ENCODE data around the gene FARSA.
"Not testable (repeated sequence)": the region's sequence is repeated elsewhere in the genome, so short reads cannot be mapped to it uniquely, and the experiment has no call there.

The FARSA gene

GRCh38 chr19:12953799-12954611 is 20.5 kb upstream of the FARSA start:
- DNase-seq, result no peak

GRCh38 chr19:12953138-12953798 is 19.8 kb upstream of the FARSA start:
- no peak for DNase-seq

GRCh38 chr19:12952488-12953137 is 19.1 kb upstream of the FARSA start:
- no peak for DNase-seq

- not testable (repeated sequence) for DNase-seq
These were observed 18.5 kb upstream of the FARSA start for GRCh38 chr19:12952050-12952449.

- no peak for DNase-seq
These were observed 16.1 kb upstream of the FARSA start for GRCh38 chr19:12949363-12950283.

- no peak for DNase-seq
These were observed 15.3 kb upstream of the FARSA start for GRCh38 chr19:12948612-12949362.

GRCh38 chr19:12947702-12948611 is 14.4 kb upstream of the FARSA start:
- DNase-seq, result no peak

GRCh38 chr19:12946731-12947496 is 13.4 kb upstream of the FARSA start:
- no peak for DNase-seq

- peak; percentile 49 to 51 for DNase-seq
These were observed 12.7 kb upstream of the FARSA start for GRCh38 chr19:12946092-12946721.

- peak; percentile 99 for DNase-seq
These were observed 12.1 kb upstream of the FARSA start, which contains the start of gene RAD23A for GRCh38 chr19:12945479-12946091. RAD23A (plus strand) TSS chr19:12945862; CDS start chr19:12945949, 87 bp downstream.

- DNase-seq, result no peak
These were observed 10.7 kb upstream of the FARSA start for GRCh38 chr19:12944104-12944674.

- DNase-seq, result no peak
These were observed 10.0 kb upstream of the FARSA start for GRCh38 chr19:12943437-12944044.

GRCh38 chr19:12940897-12941296 is 7.4 kb upstream of the FARSA start:
- DNase-seq, result no peak

- no peak for DNase-seq
These were observed 6.5 kb upstream of the FARSA start for GRCh38 chr19:12939975-12940423.

GRCh38 chr19:12938779-12939601 is 5.5 kb upstream of the FARSA start:
- DNase-seq, result peak in 1 of 2 donors; percentile 26

- peak; percentile 98 for DNase-seq
These were observed 4.6 kb upstream of the FARSA start, which contains the start of gene CALR for GRCh38 chr19:12937927-12938778. CALR (plus strand) TSS chr19:12938609; CDS start chr19:12938680, 71 bp downstream.
